H1 (cell line): ENCODE data around the gene PPIA. TPM values are rescaled to one million over a fixed set of nuclear protein-coding genes. Genes with fewer than 3 reads are reported as not detected.

Experiments used
- CTCF ChIA-PET: fragments of 300-600 bp; sonication (Branson Sonifier 250); formaldehyde crosslinking; loops from one replicate; lab custom pipeline; 2021; ENCODE audit not compliant: partially characterized antibody; lab: Charles Lee
- POLR2A ChIA-PET: fragments of 300-600 bp; sonication (Branson Sonifier 250); formaldehyde crosslinking; loops from one replicate; lab custom pipeline; 2021; ENCODE audit warnings: inconsistent platforms; ENCODE audit not compliant: partially characterized antibody; lab: Charles Lee
- DNase-seq, 2 experiments: peaks; one replicate each; pipeline versions ENCODE4 v3.0.0 to v3.0.0-alpha.2; 2010 to 2022; ENCODE audit warnings: low spot score in 2 of 2, low read depth in 1 of 2, mixed read lengths in 1 of 2
- FAIRE-seq: peaks from 2 replicates; lab custom pipeline; 2011; peaks lifted over from hg19 to GRCh38; lab: Jason Lieb, UNC
- H2AFZ ChIP-seq: 2 replicates; pipeline ENCODE4 v1.8.1; 2012; ENCODE audit warnings: low read length, inconsistent platforms
- H2AK5ac ChIP-seq: 2 replicates; pipeline ENCODE4 v1.6.1; 2013; ENCODE audit warnings: low read depth, low read length
- H2BK120ac ChIP-seq: replicated peaks from 2 replicates; pipeline ENCODE3; 2013; ENCODE audit warnings: low read depth, low read length, inconsistent platforms
- H2BK12ac ChIP-seq: 2 replicates; pipeline ENCODE4 v1.6.1; 2013; ENCODE audit warnings: low read depth, low read length
- H2BK15ac ChIP-seq: 2 replicates; pipeline ENCODE4 v1.6.1; 2013; ENCODE audit warnings: low read length
- H2BK20ac ChIP-seq: 2 replicates; pipeline ENCODE4 v1.6.1; 2013; ENCODE audit warnings: low read length
- H2BK5ac ChIP-seq: 2 replicates; pipeline ENCODE4 v1.6.1; 2013; ENCODE audit warnings: low read depth, low read length
- H3K14ac ChIP-seq: 2 replicates; pipeline ENCODE4 v1.6.1; 2013; ENCODE audit warnings: inconsistent platforms; ENCODE audit not compliant: insufficient read length
- H3K18ac ChIP-seq: 2 replicates; pipeline ENCODE4 v1.6.1; 2013; ENCODE audit warnings: low read length; ENCODE audit errors: extremely low read depth
- H3K23ac ChIP-seq: 2 replicates; pipeline ENCODE4 v1.6.1; 2013; ENCODE audit warnings: inconsistent platforms; ENCODE audit not compliant: insufficient read length
- H3K23me2 ChIP-seq: 2 replicates; pipeline ENCODE4 v1.6.1; 2013; ENCODE audit warnings: low read depth, low read length
- H3K27ac ChIP-seq: 2 replicates; pipeline ENCODE4 v1.6.1; 2011; ENCODE audit warnings: low read depth, low read length, inconsistent platforms
- H3K27me3 ChIP-seq, 4 experiments: replicated peaks in 1 of 4; 1 replicate in 1 of 4; 2 replicates in 3 of 4; pipeline versions ENCODE4 v1.6.1 to v1.8.1; 2011 to 2013; ENCODE audit warnings: low read length in 3 of 4, mild to moderate bottlenecking in 3 of 4, inconsistent platforms in 2 of 4, mixed read lengths in 2 of 4, moderate library complexity in 1 of 4; ENCODE audit not compliant: control insufficient read depth in 3 of 4, insufficient read depth in 3 of 4; ENCODE audit errors: extremely low read depth in 1 of 4
- H3K36me3 ChIP-seq, 4 experiments: 2 replicates each; pipeline versions ENCODE4 v1.6.1 to v1.8.1; 2011 to 2013; ENCODE audit warnings: mild to moderate bottlenecking in 4 of 4, low read length in 3 of 4, moderate library complexity in 2 of 4, control low read depth in 1 of 4, inconsistent platforms in 1 of 4; ENCODE audit not compliant: insufficient read depth in 4 of 4, control insufficient read depth in 2 of 4
- H3K4ac ChIP-seq: replicated peaks from 2 replicates; pipeline ENCODE3; 2013; ENCODE audit warnings: low read length, low read depth, mixed read lengths, inconsistent platforms; ENCODE audit not compliant: insufficient read length
- H3K4me1 ChIP-seq, 4 experiments: replicated peaks in 1 of 4; 1 replicate in 1 of 4; 2 replicates in 3 of 4; pipeline versions ENCODE4 v1.6.1 to v1.8.1; 2011 to 2013; ENCODE audit warnings: low read length in 3 of 4, inconsistent platforms in 2 of 4, mixed read lengths in 1 of 4; ENCODE audit not compliant: insufficient read depth in 4 of 4, control insufficient read depth in 3 of 4
- H3K4me2 ChIP-seq, 2 experiments: 2 replicates each; pipeline versions ENCODE4 v1.6.1 to v1.8.1; 2011 to 2013; ENCODE audit warnings: low read depth in 2 of 2, low read length in 2 of 2, control low read depth in 1 of 2, inconsistent platforms in 1 of 2, mild to moderate bottlenecking in 1 of 2; ENCODE audit not compliant: insufficient read depth in 1 of 2
- H3K4me3 ChIP-seq, 4 experiments: fragments of 200-600, 300-600 bp in 1 of 4; sonication (generic), shearing (Covaris generic), sonication (Bioruptor Twin) in 1 of 4; 2 replicates each; pipeline versions ENCODE4 v1.5.1 to v1.8.1; 2011 to 2016; ENCODE audit warnings: low read length in 4 of 4, low read depth in 3 of 4, control low read depth in 2 of 4, inconsistent platforms in 2 of 4, mild to moderate bottlenecking in 2 of 4, mixed read lengths in 1 of 4, moderate library complexity in 1 of 4; ENCODE audit not compliant: insufficient read depth in 2 of 4; ENCODE audit errors: extremely low read depth in 1 of 4
- H3K56ac ChIP-seq: replicated peaks from 2 replicates; pipeline ENCODE3; 2013; ENCODE audit warnings: low read depth, mild to moderate bottlenecking, mixed read lengths, low read length, inconsistent platforms; ENCODE audit not compliant: insufficient read length
- H3K79me1 ChIP-seq: 2 replicates; pipeline ENCODE4 v1.6.1; 2013; ENCODE audit warnings: low read depth, low read length, control low read depth
- H3K79me2 ChIP-seq, 2 experiments: 2 replicates each; pipeline versions ENCODE4 v1.6.1 to v1.8.1; 2012 to 2013; ENCODE audit warnings: low read length in 2 of 2, mild to moderate bottlenecking in 2 of 2, inconsistent platforms in 1 of 2; ENCODE audit not compliant: insufficient read depth in 2 of 2, control insufficient read depth in 1 of 2
- H3K9ac ChIP-seq, 4 experiments: replicated peaks in 1 of 4; 1 replicate in 1 of 4; 2 replicates in 3 of 4; pipeline versions ENCODE4 v1.6.1 to v1.8.1; 2011 to 2013; ENCODE audit warnings: low read depth in 3 of 4, low read length in 3 of 4, control low read depth in 2 of 4, mild to moderate bottlenecking in 2 of 4, moderate library complexity in 2 of 4, inconsistent platforms in 1 of 4; ENCODE audit errors: extremely low read depth in 1 of 4
- H3K9me3 ChIP-seq, 2 experiments: 2 replicates each; pipeline versions ENCODE4 v1.6.1 to v1.8.1; 2012 to 2013; ENCODE audit warnings: mild to moderate bottlenecking in 2 of 2, moderate library complexity in 2 of 2, control low read depth in 1 of 2, inconsistent platforms in 1 of 2, low read depth in 1 of 2, low read length in 1 of 2, mixed read lengths in 1 of 2; ENCODE audit not compliant: insufficient read depth in 2 of 2
- H4K20me1 ChIP-seq, 2 experiments: replicated peaks in 1 of 2; 2 replicates each; pipeline versions ENCODE3 to v1.8.1; 2011 to 2013; ENCODE audit warnings: inconsistent platforms in 2 of 2, low read length in 2 of 2, mild to moderate bottlenecking in 1 of 2; ENCODE audit not compliant: insufficient read depth in 2 of 2, control insufficient read depth in 1 of 2
- H4K5ac ChIP-seq: 2 replicates; pipeline ENCODE4 v1.6.1; 2013; ENCODE audit warnings: low read length, low read depth, mixed read lengths, inconsistent platforms; ENCODE audit not compliant: insufficient read length
- H4K8ac ChIP-seq: 2 replicates; pipeline ENCODE4 v1.8.0; 2013; ENCODE audit warnings: mild to moderate bottlenecking, moderate library complexity, low read length, inconsistent platforms; ENCODE audit not compliant: insufficient read depth; ENCODE audit errors: extremely low read depth
- H4K91ac ChIP-seq: replicated peaks from 2 replicates; pipeline ENCODE3; 2013; ENCODE audit warnings: low read length, mixed read lengths, inconsistent platforms; ENCODE audit not compliant: insufficient read length
- BCL11A ChIP-seq, 2 experiments: IDR thresholded peaks; one replicate each; pipeline ENCODE4 v1.6.1; 2011; ENCODE audit warnings: low read depth in 2 of 2, low read length in 2 of 2, mild to moderate bottlenecking in 2 of 2
- CBX8 ChIP-seq: fragments of 300-800, 300-1000 bp; sonication (generic); IDR thresholded peaks from 2 replicates; pipeline ENCODE4 v1.7.1; 2016; ENCODE audit warnings: low read depth, low read length, borderline replicate concordance
- CHD1 ChIP-seq: IDR thresholded peaks from 2 replicates; pipeline ENCODE4 v1.6.1; 2012; ENCODE audit warnings: low read depth, low read length, improper control_type of control experiment
- CHD2 ChIP-seq: IDR thresholded peaks from 2 replicates; pipeline ENCODE4 v1.6.1; 2012; ENCODE audit warnings: low read length, improper control_type of control experiment
- CTCF ChIP-seq, 3 experiments: IDR thresholded peaks; 1 replicate in 2 of 3; 2 replicates in 1 of 3; pipeline versions ENCODE4 v1.5.1 to v1.6.1; 2011; ENCODE audit warnings: low read length in 3 of 3, mild to moderate bottlenecking in 3 of 3, inconsistent platforms in 2 of 3, low read depth in 1 of 3, moderate library complexity in 1 of 3; ENCODE audit not compliant: insufficient read depth in 1 of 3; ENCODE audit errors: control extremely low read depth in 1 of 3
- GTF2F1 ChIP-seq: IDR thresholded peaks from 2 replicates; pipeline ENCODE4 v1.6.1; 2012; ENCODE audit warnings: low read depth, low read length, improper control_type of control experiment, borderline replicate concordance
- JUND ChIP-seq: IDR thresholded peaks from 2 replicates; pipeline ENCODE4 v1.6.1; 2011; ENCODE audit warnings: mild to moderate bottlenecking, improper control_type of control experiment, low read length
- MAX ChIP-seq: IDR thresholded peaks from 2 replicates; pipeline ENCODE4 v1.6.1; 2012; ENCODE audit warnings: inconsistent platforms
- RXRA ChIP-seq: IDR thresholded peaks from 2 replicates; pipeline ENCODE4 v1.6.1; 2011; ENCODE audit warnings: low read depth, mild to moderate bottlenecking, low read length, moderate library complexity; ENCODE audit not compliant: insufficient read depth
- SIX5 ChIP-seq: IDR thresholded peaks from 2 replicates; pipeline ENCODE4 v1.6.1; 2011; ENCODE audit warnings: mild to moderate bottlenecking, low read depth, low read length
- TAF1 ChIP-seq: IDR thresholded peaks from 2 replicates; pipeline ENCODE4 v1.6.1; 2011; ENCODE audit warnings: mild to moderate bottlenecking, low read depth, low read length
- WGBS, 2 experiments: shearing (Covaris generic) in 1 of 2; methylation state at CpG; one replicate each; pipeline versions ENCODE4 v1.1.6 to v1.1.7; 2013 to 2015; ENCODE audit warnings: low lambda C conversion rate in 2 of 2, mixed read lengths in 2 of 2, inconsistent platforms in 1 of 2, low coverage in 1 of 2, missing lambda C conversion rate in 1 of 2; ENCODE audit not compliant: insufficient replicate concordance in 2 of 2, insufficient coverage in 1 of 2, insufficient read length in 1 of 2; ENCODE audit errors: extremely low coverage in 1 of 2, missing lambda C conversion rate in 1 of 2; 5-methylcytosine and 5-hydroxymethylcytosine counted together
- polyA plus RNA-seq, 7 experiments: library from polyadenylated mRNA; depleted of rRNA in 3 of 7; stranded (reverse) in 5 of 7; unstranded in 2 of 7; fragments of >200 nt in 5 of 7; fragments of 200-250 nt in 2 of 7; gene quantifications; 1 replicate in 5 of 7; 2 replicates in 1 of 7; 4 replicates in 1 of 7; pipeline versions ENCODE4 v1.2.1 to v1.2.3, GENCODE V29; 2011 to 2013; ENCODE audit warnings: missing spikeins in 2 of 7, mixed read lengths in 2 of 7
- total RNA-seq: library from RNA; stranded (reverse); fragmentation: NEBNext Ultra II Directional; extraction: Animal tissue kit (Norgen Biotek cat#: 25700); gene quantifications from 2 replicates; pipeline ENCODE4 v1.2.1, GENCODE V29; 2021

Gene PPIA
- total and polyA plus RNA-seq, 2 of the 8 experiments (the other 6 are each of a cell fraction or from before 2014, with no cell fraction given) = 2,865 to 5,394 TPM

- Histone ChIP-seq H4K8ac (peak overlapping the region; percentile 98; the same call in 1 of the 2 replicates), H3K4me3 (peak overlapping the region; percentile 64 to 93 (median 85)), H3K9ac (peak overlapping the region; percentile 67 to 98 (median 90)), H3K4ac (no peak overlapping the region), H2BK5ac (peak overlapping the region; percentile 72), H3K56ac (peak overlapping the region; percentile 42), H2BK20ac (no peak overlapping the region), H3K18ac (no peak overlapping the region; the same call in 1 of the 2 replicates), H2AFZ (no peak overlapping the region), H2BK12ac (no peak overlapping the region), H3K36me3 (peaks cover 0 to 2% (median 0%) of the 10 kb centered on the region in 4 experiments; a peak in 1 of 8 replicates), H3K23me2 (no peaks in the 10 kb centered on the region; the same call in 1 of the 2 replicates), H3K79me1 (no peaks in the 10 kb centered on the region), H3K27me3 (no peaks in the 10 kb centered on the region), H3K4me1 (peaks cover 0 to 3% (median 0%) of the 10 kb centered on the region in 4 experiments; a peak in 2 of 7 replicates), H3K9me3 (no peaks in the 10 kb centered on the region), H4K20me1 (peaks cover 1 to 6% of the 10 kb centered on the region in 2 experiments), H3K14ac (no peak overlapping the region), H3K27ac (peak overlapping the region; percentile 86), H4K5ac (peak overlapping the region; percentile 59), H2BK15ac (no peak overlapping the region), H2AK5ac (no peak overlapping the region), H4K91ac (no peak overlapping the region), H3K4me2 (peak overlapping the region; percentile 4 to 74), H2BK120ac (no peak overlapping the region), H3K79me2 (peaks cover 20 to 50% of the 10 kb centered on the region in 2 experiments), H3K23ac (no peak overlapping the region)
- ChIA-PET POLR2A (interaction anchor here (0.6 to 7.8 kb wide), 35 partner anchors 10 to 274 kb away, joined by 3 to 53 read pairs (median 6); partner anchors contain the start of genes DDX56, OGDH, PPIA and PURB), CTCF (interaction anchor here (0.5 to 2.7 kb wide), 9 partner anchors 10 to 125 kb away, joined by 3 to 12 read pairs (median 3); no protein-coding TSS in a partner anchor)
- WGBS, 2 experiments = 0% methylated on average over 35 of the region's 36 CpGs; no CpG with 5 or more reads in 1 of the 2 experiments
- peak in 1 of 2 experiments; percentile 33 for DNase-seq
- FAIRE-seq = no peak
- TF ChIP-seq TAF1 (peak; percentile 81), MAX (no peak), CHD1 (no peak), CHD2 (no peak), GTF2F1 (no peak), CTCF (IDR thresholded peaks at IDR 0.05; ENCODE audit: control extremely low read depth in 1 of 3, insufficient read depth in 1 of 3, low read depth in 1 of 3, low read length in 3 of 3) (peak; percentile 68 to 75 (median 70)), CBX8 (no peak), SIX5 (no peak), JUND (no peak), BCL11A (IDR thresholded peaks at IDR 0.05; ENCODE audit: low read depth in 2 of 2, low read length in 2 of 2) (no peak), RXRA (no peak)
Observed at GRCh38 chr7:44847509-44847919, 51.0 kb downstream of the PPIA start.
